IPS DF 6.9 (cell line): ENCODE data around the gene FNDC8.

ENCODE experiments used
- DNase-seq: peaks from one replicate; pipeline ENCODE4 v3.0.0-alpha.2; 2013; ENCODE audit warnings: low read depth, low spot score
- H3K27ac ChIP-seq: one replicate; pipeline ENCODE4 v1.5.1; 2013; ENCODE audit warnings: low read length, control low read depth
- H3K27me3 ChIP-seq: 2 replicates; pipeline ENCODE4 v1.6.1; 2013; ENCODE audit warnings: mild to moderate bottlenecking, low read length; ENCODE audit not compliant: control insufficient read depth, insufficient read depth
- H3K36me3 ChIP-seq: 2 replicates; pipeline ENCODE4 v1.6.1; 2013; ENCODE audit warnings: low read length; ENCODE audit not compliant: control insufficient read depth, insufficient read depth
- H3K4me1 ChIP-seq: 2 replicates; pipeline ENCODE4 v1.6.1; 2013; ENCODE audit warnings: low read length; ENCODE audit not compliant: control insufficient read depth, insufficient read depth
- H3K4me3 ChIP-seq: 2 replicates; pipeline ENCODE4 v1.5.1; 2013; ENCODE audit warnings: mild to moderate bottlenecking, low read length
- H3K9me3 ChIP-seq: 2 replicates; pipeline ENCODE4 v1.6.1; 2013; ENCODE audit warnings: low read length, inconsistent platforms; ENCODE audit not compliant: control insufficient read depth, insufficient read depth
- WGBS: extraction: QIAGEN DNeasy Blood & Tissue Kit; methylation state at CpG from one replicate; pipeline ENCODE4 v1.1.7; 2013; ENCODE audit warnings: mixed read lengths, missing lambda C conversion rate; ENCODE audit not compliant: insufficient read length, insufficient coverage; 5-methylcytosine and 5-hydroxymethylcytosine counted together

The FNDC8 gene

DNA sequence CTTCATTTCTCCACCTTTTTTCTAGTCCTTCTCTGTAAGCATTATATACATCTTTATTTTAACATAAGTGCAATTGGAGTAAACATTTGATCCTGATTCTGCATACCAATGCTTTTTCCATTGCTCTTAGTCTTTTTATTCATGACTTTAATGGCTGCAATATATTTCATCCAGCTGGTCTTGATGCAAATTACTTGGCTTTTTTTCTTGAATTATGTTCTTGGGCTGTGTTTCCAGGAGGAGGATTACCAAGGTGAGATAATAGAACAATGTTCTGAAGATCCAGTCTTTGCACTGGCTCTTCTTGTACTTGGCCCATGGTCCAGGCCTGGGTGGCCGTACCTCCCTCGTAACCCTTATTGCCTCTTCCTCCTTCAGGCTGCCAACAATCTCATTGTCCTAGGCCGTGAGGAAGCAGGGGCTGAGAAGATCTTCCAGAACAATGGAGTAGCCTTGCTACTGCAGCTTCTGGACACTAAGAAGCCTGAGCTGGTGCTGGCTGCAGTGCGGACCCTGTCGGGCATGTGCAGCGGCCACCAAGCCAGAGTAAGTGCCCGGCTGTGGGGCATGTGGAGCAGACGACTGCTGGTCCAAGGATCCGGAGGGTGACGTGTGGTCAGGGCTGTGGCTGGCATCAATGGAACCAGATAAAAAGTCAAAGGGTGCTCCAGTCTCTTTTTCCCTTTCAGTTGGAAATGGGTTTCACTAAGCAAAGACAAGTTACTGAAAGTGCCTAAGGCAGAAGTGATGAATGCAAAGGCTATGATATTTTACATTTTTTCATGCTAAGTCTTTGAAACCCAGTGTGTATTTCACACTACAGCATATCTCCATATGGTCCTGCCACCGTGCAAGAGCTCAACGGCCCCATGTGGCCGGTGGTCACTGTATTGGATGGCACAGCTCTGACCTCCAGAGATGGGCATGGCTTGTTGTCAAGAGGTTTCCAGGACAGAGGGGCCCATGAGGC lies 33.1 kb downstream of the FNDC8 start:
- no peak overlapping the region for H3K27ac ChIP-seq
- no peaks in the 10 kb centered on the region for H3K27me3 ChIP-seq
- no peaks in the 10 kb centered on the region for H3K4me1 ChIP-seq
- H3K36me3 ChIP-seq = no peaks in the 10 kb centered on the region
- WGBS = no CpG with 5 or more reads among the region's 13 CpGs
- H3K4me3 ChIP-seq = no peak overlapping the region
- H3K9me3 ChIP-seq = no peaks in the 10 kb centered on the region
- no peak for DNase-seq

DNA sequence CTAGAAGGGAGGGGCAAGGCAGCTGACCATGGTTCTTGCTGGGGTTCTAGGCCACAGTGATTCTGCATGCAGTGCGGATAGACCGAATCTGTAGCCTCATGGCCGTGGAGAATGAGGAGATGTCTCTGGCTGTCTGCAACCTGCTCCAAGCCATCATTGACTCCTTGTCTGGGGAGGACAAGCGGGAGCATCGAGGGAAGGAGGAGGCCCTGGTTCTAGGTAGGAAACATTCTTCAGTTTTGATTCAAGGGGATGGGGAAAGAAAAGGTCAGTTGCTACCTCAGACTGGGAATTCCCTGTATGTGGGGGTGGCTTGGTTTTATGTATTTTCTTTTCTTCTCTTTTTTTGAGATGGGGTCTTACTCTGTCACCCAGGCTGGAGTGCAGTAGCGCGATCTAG lies 33.8 kb downstream of the FNDC8 start:
- DNase-seq = no peak
- H3K4me3 ChIP-seq = no peak overlapping the region
- H3K9me3 ChIP-seq = no peaks in the 10 kb centered on the region
- H3K27me3 ChIP-seq = no peaks in the 10 kb centered on the region
- no peaks in the 10 kb centered on the region for H3K36me3 ChIP-seq
- no CpG with 5 or more reads among the region's 7 CpGs for WGBS
- no peaks in the 10 kb centered on the region for H3K4me1 ChIP-seq
- no peak overlapping the region for H3K27ac ChIP-seq

DNA sequence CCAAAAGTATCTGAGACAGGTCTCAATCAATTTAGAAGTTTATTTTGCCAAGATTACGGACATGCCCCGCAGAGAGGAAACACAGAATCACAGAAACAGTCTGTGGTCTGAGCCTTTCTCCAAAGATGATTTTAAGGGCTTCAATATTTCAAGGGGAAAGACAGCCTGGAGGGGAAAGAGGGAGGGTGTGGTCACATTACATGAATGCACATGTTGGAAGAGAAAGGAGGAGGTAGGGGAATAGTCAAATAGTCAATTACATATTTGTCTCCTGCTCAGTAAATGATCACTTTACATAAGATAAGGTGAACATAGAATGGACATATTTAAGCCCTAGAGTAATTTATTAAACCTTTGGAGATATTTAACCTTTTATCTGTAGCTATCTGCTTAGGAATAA lies 38.5 kb downstream of the FNDC8 start:
- no CpG with 5 or more reads among the region's 2 CpGs for WGBS
- no peak for DNase-seq
- no peaks in the 10 kb centered on the region for H3K9me3 ChIP-seq
- H3K27ac ChIP-seq = no peak overlapping the region
- no peaks in the 10 kb centered on the region for H3K4me1 ChIP-seq
- no peaks in the 10 kb centered on the region for H3K36me3 ChIP-seq
- no peaks in the 10 kb centered on the region for H3K27me3 ChIP-seq
- H3K4me3 ChIP-seq = no peak overlapping the region

DNA sequence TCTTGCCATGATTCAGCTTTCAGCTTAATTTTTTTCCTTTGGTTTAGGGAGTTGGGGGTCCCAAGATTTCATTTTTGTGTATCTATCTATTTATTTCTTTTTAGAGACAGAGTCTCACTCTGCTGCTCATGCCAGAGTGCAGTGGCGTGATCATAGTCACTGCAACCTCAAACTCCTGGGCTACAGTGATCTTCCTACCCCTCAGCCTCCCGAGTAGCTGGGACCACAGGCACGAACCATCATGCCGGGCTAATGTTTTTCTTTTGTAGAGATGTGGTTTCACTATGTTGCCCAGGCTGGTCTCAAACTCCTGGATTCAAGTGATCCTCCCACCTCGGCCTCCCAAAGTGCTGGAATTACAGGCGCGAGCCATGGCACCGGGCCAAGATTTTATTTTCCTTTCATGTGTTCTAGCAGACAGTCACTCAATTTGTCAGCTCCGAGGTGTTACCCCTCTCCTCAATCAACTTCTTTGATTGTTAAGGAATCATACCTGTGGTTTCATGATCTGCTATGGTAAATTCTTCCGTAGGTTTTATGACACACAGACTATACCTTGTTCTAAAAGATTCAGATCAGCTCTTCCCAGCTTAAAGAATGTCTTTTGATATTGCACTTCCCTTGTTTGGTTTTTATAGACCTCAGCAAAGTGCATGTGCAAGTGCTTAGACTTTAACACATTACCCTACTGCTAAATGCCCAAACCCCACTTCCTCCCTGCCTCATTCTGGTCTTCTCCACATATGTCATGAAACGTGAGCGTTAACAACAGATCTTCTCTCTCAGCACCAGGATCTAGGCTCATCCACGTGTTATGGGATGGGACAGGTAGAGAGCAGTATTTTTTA lies 39.2 kb downstream of the FNDC8 start:
- no peak for DNase-seq
- no CpG with 5 or more reads among the region's 13 CpGs for WGBS
- H3K4me3 ChIP-seq = no peak overlapping the region
- no peaks in the 10 kb centered on the region for H3K4me1 ChIP-seq
- no peaks in the 10 kb centered on the region for H3K27me3 ChIP-seq
- H3K27ac ChIP-seq = no peak overlapping the region
- H3K36me3 ChIP-seq = no peaks in the 10 kb centered on the region
- H3K9me3 ChIP-seq = no peaks in the 10 kb centered on the region

DNA sequence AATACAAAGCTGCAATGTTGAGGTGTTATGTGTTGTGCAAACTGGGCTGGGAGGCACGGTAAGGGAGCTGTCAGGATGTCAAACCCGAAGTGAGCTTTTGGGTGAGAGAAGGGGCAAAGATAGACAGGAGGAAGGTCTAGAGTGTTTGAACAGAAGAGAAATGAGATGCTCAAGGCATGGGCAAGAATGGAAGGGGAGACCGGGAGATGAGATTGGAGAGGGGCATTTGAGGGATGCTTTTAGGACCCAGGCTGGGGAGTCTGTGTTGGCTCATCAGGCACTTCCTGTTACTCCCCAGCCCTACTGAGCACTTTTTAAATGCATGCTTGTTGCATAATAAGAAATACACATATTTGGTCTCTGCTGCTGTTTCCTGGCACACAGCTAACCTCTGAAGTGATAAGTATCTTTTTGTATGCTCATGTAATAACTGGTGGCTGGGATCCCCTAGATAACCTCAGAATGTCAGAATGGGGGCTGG lies 39.9 kb downstream of the FNDC8 start:
- Histone ChIP-seq H3K27ac (no peak overlapping the region), H3K27me3 (no peaks in the 10 kb centered on the region), H3K9me3 (no peaks in the 10 kb centered on the region), H3K4me3 (no peak overlapping the region), H3K4me1 (no peaks in the 10 kb centered on the region), H3K36me3 (no peaks in the 10 kb centered on the region)
- DNase-seq = no peak
- WGBS = no CpG with 5 or more reads among the region's 3 CpGs

DNA sequence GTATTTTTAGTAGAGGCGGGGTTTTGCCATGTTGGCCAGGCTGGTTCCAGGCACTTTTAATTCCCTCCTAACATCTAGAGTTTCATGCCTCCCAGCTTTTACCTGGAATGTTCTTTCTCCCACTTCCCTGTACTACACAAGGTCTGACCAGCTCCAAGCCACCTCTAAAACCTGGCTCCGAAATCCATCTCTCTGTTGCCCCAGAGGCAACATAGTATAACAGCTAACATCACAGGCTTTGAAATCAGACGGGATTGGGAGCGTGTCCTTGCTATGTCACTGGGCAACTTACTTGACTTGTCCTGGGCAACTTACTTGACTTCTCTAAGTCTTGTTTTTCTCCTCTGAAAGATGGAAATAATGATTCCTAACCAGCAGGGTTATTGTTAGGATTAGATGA lies 41.3 kb downstream of the FNDC8 start:
- Histone ChIP-seq H3K9me3 (no peaks in the 10 kb centered on the region), H3K4me1 (no peaks in the 10 kb centered on the region), H3K4me3 (no peak overlapping the region), H3K27me3 (no peaks in the 10 kb centered on the region), H3K36me3 (no peaks in the 10 kb centered on the region), H3K27ac (no peak overlapping the region)
- no peak for DNase-seq
- WGBS = no CpG with 5 or more reads among the region's 4 CpGs

DNA sequence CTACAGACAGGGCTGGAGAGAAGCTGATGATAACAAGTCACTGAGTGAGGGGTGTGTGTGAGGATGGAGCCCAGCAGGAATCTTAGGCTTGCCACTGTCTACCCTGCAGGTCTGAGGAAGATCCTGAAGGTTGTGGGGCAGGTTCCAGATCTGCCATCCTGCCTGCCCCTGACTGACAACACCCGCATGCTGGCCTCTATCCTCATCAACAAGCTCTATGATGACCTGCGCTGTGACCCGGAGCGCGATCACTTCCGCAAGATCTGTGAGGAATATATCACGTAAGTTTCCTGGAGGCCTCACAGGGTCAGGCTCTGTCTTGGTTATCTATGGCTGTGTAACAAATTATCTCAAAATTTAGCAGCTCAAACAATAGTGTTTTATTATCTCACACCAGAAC lies 42.5 kb downstream of the FNDC8 start:
- Histone ChIP-seq H3K9me3 (no peaks in the 10 kb centered on the region), H3K36me3 (no peaks in the 10 kb centered on the region), H3K4me1 (no peaks in the 10 kb centered on the region), H3K27me3 (no peaks in the 10 kb centered on the region), H3K4me3 (no peak overlapping the region), H3K27ac (no peak overlapping the region)
- WGBS = no CpG with 5 or more reads among the region's 7 CpGs
- DNase-seq = no peak

DNA sequence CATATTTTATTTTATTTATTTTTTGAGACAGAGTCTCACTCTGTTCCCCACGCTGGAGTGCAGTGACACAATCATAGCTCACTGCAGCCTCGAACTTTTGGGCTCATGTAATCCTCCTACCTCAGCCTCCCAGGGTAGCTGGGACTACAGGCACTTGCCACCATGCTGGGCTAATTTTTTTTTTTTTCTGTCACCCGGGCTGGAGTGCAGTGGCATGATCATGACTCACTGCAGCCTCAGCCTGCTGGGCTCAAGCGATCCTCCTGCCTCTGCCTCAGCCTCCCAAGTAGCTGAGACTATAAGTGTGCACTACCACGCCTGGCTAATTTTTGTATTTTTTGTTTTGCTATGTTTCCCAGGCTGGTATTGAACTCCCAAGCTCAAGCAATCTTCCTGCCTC lies 43.3 kb downstream of the FNDC8 start:
- no peak for DNase-seq
- Histone ChIP-seq H3K4me3 (no peak overlapping the region), H3K36me3 (no peaks in the 10 kb centered on the region), H3K27ac (no peak overlapping the region), H3K4me1 (no peaks in the 10 kb centered on the region), H3K9me3 (no peaks in the 10 kb centered on the region), H3K27me3 (no peaks in the 10 kb centered on the region)
- WGBS = no CpG with 5 or more reads among the region's 5 CpGs

DNA sequence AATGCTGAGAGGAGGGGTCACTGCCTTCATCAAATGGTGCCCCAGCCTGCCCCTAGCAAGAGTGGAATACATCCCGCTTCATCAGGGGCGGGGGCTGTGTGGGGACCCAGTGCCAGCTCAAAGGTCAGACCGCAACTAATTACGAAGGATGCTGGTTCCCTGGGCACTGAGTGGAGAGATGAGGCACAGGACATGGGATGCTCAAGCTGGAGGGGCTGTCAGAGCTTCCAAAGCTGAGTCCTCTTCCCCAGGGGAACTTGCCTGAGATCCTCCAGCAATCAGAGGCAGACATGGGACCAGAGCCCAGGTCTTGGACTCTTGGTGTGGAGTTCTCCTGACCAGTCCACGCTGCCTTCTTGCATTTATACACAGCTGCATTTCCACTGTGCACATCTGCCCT lies 45.1 kb downstream of the FNDC8 start:
- no peak overlapping the region for H3K27ac ChIP-seq
- no peaks in the 10 kb centered on the region for H3K4me1 ChIP-seq
- no peaks in the 10 kb centered on the region for H3K27me3 ChIP-seq
- H3K4me3 ChIP-seq = no peak overlapping the region
- no peaks in the 10 kb centered on the region for H3K36me3 ChIP-seq
- no CpG with 5 or more reads among the region's 5 CpGs for WGBS
- DNase-seq = no peak
- H3K9me3 ChIP-seq = no peaks in the 10 kb centered on the region

DNA sequence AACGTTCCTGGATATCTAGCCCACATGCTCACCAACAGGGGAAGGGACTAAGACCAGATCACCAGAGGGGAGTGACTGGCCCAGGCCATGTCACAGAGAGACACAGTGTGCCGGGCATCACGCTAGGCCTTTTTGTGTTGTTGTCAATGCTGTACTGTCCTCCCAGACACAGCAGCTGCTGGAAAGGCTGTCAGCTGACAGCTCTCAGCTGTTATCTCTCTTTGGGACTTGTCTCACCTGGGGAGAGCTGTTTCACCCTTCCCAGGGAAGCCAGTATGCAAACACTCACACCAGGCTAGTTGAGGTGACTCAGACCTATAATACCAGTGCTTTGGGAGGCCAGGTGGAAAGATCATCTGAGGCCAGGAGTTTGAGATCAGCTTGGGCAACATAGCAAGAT lies 45.6 kb downstream of the FNDC8 start:
- no peak for DNase-seq
- no CpG with 5 or more reads among the region's 3 CpGs for WGBS

More for the DNA sequence above, 45.6 kb downstream of the FNDC8 start:
- no peak overlapping the region for H3K4me3 ChIP-seq
- H3K9me3 ChIP-seq = no peaks in the 10 kb centered on the region
- no peaks in the 10 kb centered on the region for H3K4me1 ChIP-seq
- H3K27me3 ChIP-seq = no peaks in the 10 kb centered on the region
- no peak overlapping the region for H3K27ac ChIP-seq
- H3K36me3 ChIP-seq = no peaks in the 10 kb centered on the region
